Stomach (tissue), 9 donors: Measurements from ENCODE around the gene KMT5B. TPM values are rescaled to one million over a fixed set of nuclear protein-coding genes. Genes with fewer than 3 reads are reported as not detected.

Experiments
- DNase-seq, 2 donors: peaks; one replicate each; pipeline versions ENCODE4 v3.0.0 to v3.0.0-alpha.2; 2013 to 2019
- H3K27ac ChIP-seq, 5 donors: fragments of 200-600 bp in 4 of 5; sonication (generic) in 4 of 5; one replicate each; pipeline ENCODE4 v1.5.1; 2013 to 2019; ENCODE audit warnings: mild to moderate bottlenecking in 1 of 5, moderate library complexity in 1 of 5
- H3K27me3 ChIP-seq, 3 donors: fragments of 200-600 bp; sonication (generic); one replicate each; pipeline ENCODE4 v1.5.1; 2017 to 2019; ENCODE audit warnings: mixed run types in 1 of 3
- H3K36me3 ChIP-seq, 4 donors: fragments of 200-600 bp; sonication (generic); 1 replicate in 3 of 4; 2 replicates in 1 of 4; pipeline ENCODE4 v1.5.1; 2016 to 2019
- H3K4me1 ChIP-seq, 4 donors: fragments of 200-600 bp; sonication (generic); one replicate each; pipeline ENCODE4 v1.5.1; 2016 to 2019
- H3K4me3 ChIP-seq, 4 donors: fragments of 200-600 bp; sonication (generic) in 3 of 4; one replicate each; pipeline ENCODE4 v1.5.1; 2016 to 2019; ENCODE audit warnings: mild to moderate bottlenecking in 1 of 4
- H3K9me3 ChIP-seq, 4 donors: fragments of 200-600 bp; sonication (generic); one replicate each; pipeline ENCODE4 v1.5.1; 2016 to 2019
- EP300 ChIP-seq: sonication (generic); formaldehyde crosslinking; IDR thresholded peaks from one replicate; pipeline ENCODE4 v1.6.1; 2017; ENCODE audit warnings: antibody characterized with exemption
- POLR2A ChIP-seq, 4 donors: fragments of 450-650 bp; IDR thresholded peaks; one replicate each; pipeline ENCODE4 v1.6.1; 2016; ENCODE audit warnings: antibody characterized with exemption in 4 of 4, control low read depth in 2 of 4, mild to moderate bottlenecking in 1 of 4, moderate library complexity in 1 of 4
- POLR2AphosphoS5 ChIP-seq, 3 donors: sonication (generic); formaldehyde crosslinking; IDR thresholded peaks; one replicate each; pipeline ENCODE4 v1.6.1; 2016; ENCODE audit warnings: antibody characterized with exemption in 3 of 3
- WGBS, 5 donors: extraction: QIAGEN DNeasy Blood & Tissue Kit in 3 of 5; methylation state at CpG; one replicate each; pipeline versions ENCODE4 v1.1.5 to v1.1.7; 2013 to 2018; 5-methylcytosine and 5-hydroxymethylcytosine counted together
- intact Hi-C: fragments of 100-400 bp; cut with DNase I; formaldehyde crosslinking; loops from one replicate; pipeline ENCODE4 v1.15.1; 2023; ENCODE audit warnings: low total_unique reads
- polyA plus RNA-seq, 3 donors: library from polyadenylated mRNA; stranded (reverse); fragments of 200-250 nt; gene quantifications; one replicate each; pipeline ENCODE4 v1.2.3, GENCODE V29; 2013
- total RNA-seq, 5 donors: library from RNA; depleted of rRNA; stranded (reverse); fragments of >200 nt; gene quantifications; one replicate each; pipeline versions ENCODE4 v1.1.0 to v1.2.3, GENCODE V29; 2014 to 2016
- TF ChIP-seq, protein P1 (sequence below), 7 experiments: fragments of 450-650 bp in 4 of 7; fragments of 200-600 bp in 3 of 7; sonication (generic) in 3 of 7; IDR thresholded peaks; one replicate each; pipeline ENCODE4 v1.5.1; 2016 to 2019; ENCODE audit warnings: antibody characterized with exemption in 7 of 7, control low read depth in 2 of 7, mild to moderate bottlenecking in 1 of 7
- donor health status: healthy with polysubstance abuse.
- donor health status: Bipolar disorder and iron deficiency.
- donor health status: healthy.

The KMT5B gene
- total and polyA plus RNA-seq, 8 donors: 14.3 to 52.7 (median 25.1) TPM

- no peak overlapping the region for H3K27ac ChIP-seq
- H3K4me3 ChIP-seq: no peak overlapping the region
- DNase-seq: no peak
- intact Hi-C loops: no loop called here
- WGBS, 5 donors: 52 to 91% (median 67%) methylated on average over 3 of the region's 3 CpGs
- H3K9me3 ChIP-seq: peaks cover 0 to 3% (median 0%) of the 10 kb centered on the region in 4 donors
- peaks cover 10 to 20% (median 19%) of the 10 kb centered on the region in 4 donors for H3K4me1 ChIP-seq
- H3K27me3 ChIP-seq: no peaks in the 10 kb centered on the region
- H3K36me3 ChIP-seq: no peaks in the 10 kb centered on the region
- TF ChIP-seq, protein P1, sequence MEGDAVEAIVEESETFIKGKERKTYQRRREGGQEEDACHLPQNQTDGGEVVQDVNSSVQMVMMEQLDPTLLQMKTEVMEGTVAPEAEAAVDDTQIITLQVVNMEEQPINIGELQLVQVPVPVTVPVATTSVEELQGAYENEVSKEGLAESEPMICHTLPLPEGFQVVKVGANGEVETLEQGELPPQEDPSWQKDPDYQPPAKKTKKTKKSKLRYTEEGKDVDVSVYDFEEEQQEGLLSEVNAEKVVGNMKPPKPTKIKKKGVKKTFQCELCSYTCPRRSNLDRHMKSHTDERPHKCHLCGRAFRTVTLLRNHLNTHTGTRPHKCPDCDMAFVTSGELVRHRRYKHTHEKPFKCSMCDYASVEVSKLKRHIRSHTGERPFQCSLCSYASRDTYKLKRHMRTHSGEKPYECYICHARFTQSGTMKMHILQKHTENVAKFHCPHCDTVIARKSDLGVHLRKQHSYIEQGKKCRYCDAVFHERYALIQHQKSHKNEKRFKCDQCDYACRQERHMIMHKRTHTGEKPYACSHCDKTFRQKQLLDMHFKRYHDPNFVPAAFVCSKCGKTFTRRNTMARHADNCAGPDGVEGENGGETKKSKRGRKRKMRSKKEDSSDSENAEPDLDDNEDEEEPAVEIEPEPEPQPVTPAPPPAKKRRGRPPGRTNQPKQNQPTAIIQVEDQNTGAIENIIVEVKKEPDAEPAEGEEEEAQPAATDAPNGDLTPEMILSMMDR (IDR thresholded peaks at IDR 0.05): no peak
- TF ChIP-seq EP300: no peak
- TF ChIP-seq POLR2A (IDR thresholded peaks at IDR 0.05): no peak
- no peak for TF ChIP-seq POLR2AphosphoS5 (IDR thresholded peaks at IDR 0.05)
Measured at GRCh38 chr11:68135161-68135560, 77.9 kb downstream of the KMT5B start.

DNA sequence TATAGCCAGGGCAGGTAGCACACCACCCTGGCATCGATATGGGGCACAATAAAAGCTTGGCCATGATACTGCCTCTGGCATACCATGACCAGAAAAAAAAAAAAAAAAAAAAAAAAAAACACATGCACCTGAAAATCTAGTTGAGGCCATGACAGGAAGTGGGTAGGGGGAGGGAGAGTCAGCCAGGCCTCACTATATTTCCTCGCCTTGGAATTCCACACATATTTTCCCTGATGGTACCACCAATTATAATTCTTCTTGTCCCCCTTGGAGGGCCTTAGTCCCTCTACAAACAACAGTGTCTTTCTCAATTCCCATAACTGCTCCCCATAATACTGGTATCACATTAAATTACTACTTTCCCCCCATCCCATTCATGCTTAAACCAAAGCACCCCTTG, 79.3 kb downstream of the KMT5B start:
- H3K9me3 ChIP-seq: peaks cover 0 to 3% (median 0%) of the 10 kb centered on the region in 4 donors
- no peak overlapping the region for H3K27ac ChIP-seq
- H3K4me3 ChIP-seq: no peak overlapping the region
- no peak for TF ChIP-seq EP300
- TF ChIP-seq, protein P1 (IDR thresholded peaks at IDR 0.05): no peak
- no peak for TF ChIP-seq POLR2A (IDR thresholded peaks at IDR 0.05)
- no peak for TF ChIP-seq POLR2AphosphoS5 (IDR thresholded peaks at IDR 0.05)
- no peak for DNase-seq
- H3K4me1 ChIP-seq: peaks cover 15 to 24% (median 21%) of the 10 kb centered on the region in 4 donors
- no peaks in the 10 kb centered on the region for H3K36me3 ChIP-seq
- H3K27me3 ChIP-seq: no peaks in the 10 kb centered on the region
- WGBS, 5 donors: 77 to 89% (median 87%) methylated on average over 2 of the region's 2 CpGs
- intact Hi-C loops: no loop called here

DNA sequence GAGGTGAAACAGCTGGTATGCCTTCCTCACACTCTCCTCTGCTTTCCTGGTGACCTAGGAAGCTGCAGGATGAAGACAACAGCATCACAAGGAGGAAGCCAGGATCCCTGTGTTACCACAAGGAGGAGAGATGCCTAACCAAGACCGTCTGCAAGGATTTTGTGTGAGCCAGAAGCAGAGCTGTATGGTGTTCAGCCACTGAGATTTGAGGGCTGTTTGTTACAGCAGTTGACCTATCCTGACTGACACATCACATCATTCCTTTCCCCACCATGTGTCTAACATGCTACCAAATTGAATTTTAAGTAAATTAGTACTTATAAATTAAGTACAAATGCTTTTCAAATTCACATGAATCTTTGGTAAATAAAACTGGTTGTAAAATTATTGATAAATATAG, 83.0 kb downstream of the KMT5B start:
- Histone ChIP-seq H3K27me3 (no peaks in the 10 kb centered on the region), H3K9me3 (peaks cover 0 to 3% (median 0%) of the 10 kb centered on the region in 4 donors), H3K36me3 (no peaks in the 10 kb centered on the region), H3K4me3 (no peak overlapping the region), H3K4me1 (peaks cover 24 to 42% (median 27%) of the 10 kb centered on the region in 4 donors), H3K27ac (no peak overlapping the region)
- intact Hi-C loops: no loop called here
- no peak for DNase-seq
- TF ChIP-seq POLR2A (IDR thresholded peaks at IDR 0.05): no peak
- no peak for TF ChIP-seq EP300
- TF ChIP-seq POLR2AphosphoS5 (IDR thresholded peaks at IDR 0.05): no peak
- TF ChIP-seq, protein P1 (IDR thresholded peaks at IDR 0.05): no peak
- 83 to 94% (median 86%) methylated on average over 1 of the region's 1 CpG for WGBS, 5 donors

DNA sequence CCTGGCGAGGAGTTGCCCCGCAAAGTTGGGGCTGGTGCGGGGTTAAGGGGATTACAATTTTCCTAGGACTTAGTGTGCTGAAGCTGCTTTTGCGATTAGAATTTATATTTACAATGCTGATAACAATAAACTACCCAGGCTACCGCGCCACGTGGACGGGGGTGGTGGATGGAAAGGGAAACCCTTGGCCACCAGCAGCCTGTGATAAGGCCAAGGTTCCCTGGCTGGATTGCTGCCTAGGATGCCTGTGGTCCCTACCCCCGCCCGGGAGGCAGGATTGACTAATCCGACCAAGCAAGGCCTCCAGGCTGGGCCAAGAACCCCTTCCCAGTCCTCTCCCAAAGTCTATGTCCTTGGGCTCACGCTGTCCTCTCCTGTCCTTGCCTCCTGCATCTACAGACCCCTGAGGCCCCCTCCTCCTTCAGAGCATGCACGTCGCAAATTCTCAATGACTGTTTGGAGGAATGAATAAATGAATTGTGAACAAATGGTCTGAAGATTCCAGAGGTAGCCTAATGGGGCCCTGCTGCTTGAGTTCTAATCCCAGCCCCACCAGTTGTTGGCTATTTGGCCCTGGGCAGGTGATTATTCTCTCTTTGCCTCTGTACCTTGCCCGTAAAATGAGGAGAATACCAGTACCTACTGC, 84.3 kb downstream of the KMT5B start:
- TF ChIP-seq, protein P1 (IDR thresholded peaks at IDR 0.05): no peak
- TF ChIP-seq EP300: no peak
- TF ChIP-seq POLR2AphosphoS5 (IDR thresholded peaks at IDR 0.05): peak; percentile 34 to 83 (median 73)
- no peak for TF ChIP-seq POLR2A (IDR thresholded peaks at IDR 0.05)
- H3K27me3 ChIP-seq: no peaks in the 10 kb centered on the region
- H3K27ac ChIP-seq: peak overlapping the region; percentile 85 to 99 (median 88)
- H3K36me3 ChIP-seq: no peaks in the 10 kb centered on the region
- intact Hi-C loops: no loop called here
- peak; percentile 91 to 96 for DNase-seq
- peaks cover 0 to 3% (median 0%) of the 10 kb centered on the region in 4 donors for H3K9me3 ChIP-seq
- H3K4me1 ChIP-seq: peaks cover 24 to 42% (median 28%) of the 10 kb centered on the region in 4 donors
- peak overlapping the region; percentile 42 to 56 (median 55) for H3K4me3 ChIP-seq
- WGBS, 5 donors: 15 to 35% (median 16%) methylated on average over 14 to 15 of the region's 15 CpGs
